OCI-LY3 (cell line): ENCODE data around the gene CFAP43.

Experiments
- H2AFZ ChIP-seq: fragments of 200-600, 300-600 bp; shearing (Covaris generic); 2 replicates; pipeline ENCODE4 v1.6.0; 2014; ENCODE audit warnings: antibody characterized with exemption, low read depth, low read length
- H3K27ac ChIP-seq: fragments of 200-600, 300-600 bp; sonication (generic); 2 replicates; pipeline ENCODE4 v1.5.1; 2014; ENCODE audit warnings: mild to moderate bottlenecking, low read length, moderate library complexity, mixed read lengths
- H3K27me3 ChIP-seq: fragments of 200-600, 300-600 bp; sonication (generic); 2 replicates; pipeline ENCODE4 v1.6.1; 2014; ENCODE audit warnings: low read depth, low read length, mixed read lengths
- H3K36me3 ChIP-seq: fragments of 200-600, 300-600 bp; sonication (generic); replicated peaks from 2 replicates; pipeline ENCODE3; 2014; ENCODE audit warnings: low read depth, low read length, mixed read lengths
- H3K4me1 ChIP-seq: fragments of 300-600, 200-600 bp; sonication (generic); 2 replicates; pipeline ENCODE4 v1.6.1; 2014; ENCODE audit warnings: low read length, mixed read lengths
- H3K4me2 ChIP-seq: fragments of 200-600, 300-600 bp; sonication (generic); 2 replicates; pipeline ENCODE4 v1.6.1; 2014; ENCODE audit warnings: low read length, mixed read lengths
- H3K4me3 ChIP-seq: fragments of 300-600, 200-600 bp; sonication (generic); 2 replicates; pipeline ENCODE4 v1.5.1; 2014; ENCODE audit warnings: antibody characterized with exemption, mild to moderate bottlenecking, low read length, moderate library complexity
- H3K79me2 ChIP-seq: fragments of 300-600, 200-600 bp; shearing (Covaris generic); 2 replicates; pipeline ENCODE4 v1.6.1; 2014; ENCODE audit warnings: mild to moderate bottlenecking, low read length, mixed read lengths
- H3K9ac ChIP-seq: fragments of 300-600, 200-600 bp; shearing (Covaris generic); 2 replicates; pipeline ENCODE4 v1.6.0; 2014; ENCODE audit warnings: mild to moderate bottlenecking, low read length, moderate library complexity
- H3K9me3 ChIP-seq: fragments of 200-600, 300-600 bp; shearing (Covaris generic); 2 replicates; pipeline ENCODE4 v1.6.1; 2014; ENCODE audit warnings: low read length, mixed read lengths; ENCODE audit not compliant: insufficient read depth
- H4K20me1 ChIP-seq: fragments of 200-600, 300-600 bp; sonication (generic); 2 replicates; pipeline ENCODE4 v1.6.1; 2016; ENCODE audit warnings: low read length, mixed read lengths; ENCODE audit not compliant: insufficient read depth
- CTCF ChIP-seq: fragments of 200-600, 300-600 bp; sonication (generic); IDR thresholded peaks from 2 replicates; pipeline ENCODE4 v1.5.1; 2014; ENCODE audit warnings: antibody characterized with exemption, low read length, low read depth
- EZH2phosphoT487 ChIP-seq: fragments of 200-600 bp; shearing (Covaris generic); IDR thresholded peaks from 2 replicates; pipeline ENCODE4 v1.6.1; 2018; ENCODE audit warnings: antibody characterized with exemption, mixed run types, low read depth

CFAP43 gene

GRCh38 chr10:104218751-104219150, 13.4 kb downstream of the CFAP43 start:
- H3K4me1 ChIP-seq, result no peaks in the 10 kb centered on the region
- no peaks in the 10 kb centered on the region for H3K79me2 ChIP-seq
- no peaks in the 10 kb centered on the region; the same call in 1 of the 2 replicates for H3K27me3 ChIP-seq
- no peak overlapping the region for H2AFZ ChIP-seq
- no peaks in the 10 kb centered on the region for H3K9me3 ChIP-seq
- H3K36me3 ChIP-seq, result no peaks in the 10 kb centered on the region
- H3K4me3 ChIP-seq, result no peak overlapping the region
- no peak overlapping the region for H3K27ac ChIP-seq
- no peak overlapping the region for H3K4me2 ChIP-seq
- no peak overlapping the region for H3K9ac ChIP-seq
- no peaks in the 10 kb centered on the region for H4K20me1 ChIP-seq
- no peak for TF ChIP-seq EZH2phosphoT487
- TF ChIP-seq CTCF, result no peak

- Histone ChIP-seq H4K20me1 (no peaks in the 10 kb centered on the region), H3K9ac (no peak overlapping the region), H3K4me2 (no peak overlapping the region), H3K27me3 (no peaks in the 10 kb centered on the region; the same call in 1 of the 2 replicates), H3K79me2 (no peaks in the 10 kb centered on the region), H3K4me3 (no peak overlapping the region), H2AFZ (no peak overlapping the region), H3K4me1 (no peaks in the 10 kb centered on the region), H3K9me3 (no peaks in the 10 kb centered on the region), H3K36me3 (no peaks in the 10 kb centered on the region), H3K27ac (no peak overlapping the region)
- TF ChIP-seq CTCF (no peak), EZH2phosphoT487 (no peak)
These were observed 15.5 kb downstream of the CFAP43 start for GRCh38 chr10:104216631-104217030.

- Histone ChIP-seq H3K27me3 (peaks cover 2% of the 10 kb centered on the region), H3K4me3 (no peak overlapping the region), H4K20me1 (no peaks in the 10 kb centered on the region), H3K79me2 (no peaks in the 10 kb centered on the region), H3K36me3 (no peaks in the 10 kb centered on the region), H3K27ac (no peak overlapping the region), H2AFZ (no peak overlapping the region), H3K4me2 (no peak overlapping the region), H3K9me3 (no peaks in the 10 kb centered on the region), H3K4me1 (peaks cover 3% of the 10 kb centered on the region; the same call in 1 of the 2 replicates), H3K9ac (no peak overlapping the region)
- TF ChIP-seq EZH2phosphoT487 (no peak), CTCF (peak; percentile 51)
These were observed 22.5 kb downstream of the CFAP43 start for GRCh38 chr10:104209575-104210198.

GRCh38 chr10:104208730-104209129, 23.4 kb downstream of the CFAP43 start:
- no peaks in the 10 kb centered on the region for H4K20me1 ChIP-seq
- H3K36me3 ChIP-seq, result no peaks in the 10 kb centered on the region
- H3K9me3 ChIP-seq, result no peaks in the 10 kb centered on the region
- H3K27me3 ChIP-seq, result peaks cover 2% of the 10 kb centered on the region; the same call in 1 of the 2 replicates
- H3K4me3 ChIP-seq, result no peak overlapping the region
- H3K27ac ChIP-seq, result no peak overlapping the region
- no peak overlapping the region for H3K9ac ChIP-seq
- TF ChIP-seq EZH2phosphoT487, result no peak
- TF ChIP-seq CTCF, result no peak
- H3K79me2 ChIP-seq, result no peaks in the 10 kb centered on the region
- peaks cover 3% of the 10 kb centered on the region; the same call in 1 of the 2 replicates for H3K4me1 ChIP-seq
- no peak overlapping the region for H3K4me2 ChIP-seq
- H2AFZ ChIP-seq, result no peak overlapping the region
